Measurements from ENCODE around the gene S100A2. TPM values are rescaled to one million over a fixed set of nuclear protein-coding genes. Genes with fewer than 3 reads are reported as not detected.
A peak's percentile ranks its signal among the peaks of the same experiment; 100 is the strongest.

The S100A2 gene
- total RNA-seq (1 to 10 TPM; 1.9 to 9.6 TPM), polyA plus RNA-seq (ENCODE audit: insufficient read depth, low read depth, low replicate concordance) (1.9 TPM)
- long read RNA-seq, donor 1, partial matches to known transcripts: 0 of 1 reads
- long read RNA-seq, donor 1, other reads (novel, unspliced or antisense): 0 of 1 reads
- long read RNA-seq, donor 2, partial matches to known transcripts: 0 of 1 reads
- long read RNA-seq, donor 2, other reads (novel, unspliced or antisense): 0 of 1 reads

DNA sequence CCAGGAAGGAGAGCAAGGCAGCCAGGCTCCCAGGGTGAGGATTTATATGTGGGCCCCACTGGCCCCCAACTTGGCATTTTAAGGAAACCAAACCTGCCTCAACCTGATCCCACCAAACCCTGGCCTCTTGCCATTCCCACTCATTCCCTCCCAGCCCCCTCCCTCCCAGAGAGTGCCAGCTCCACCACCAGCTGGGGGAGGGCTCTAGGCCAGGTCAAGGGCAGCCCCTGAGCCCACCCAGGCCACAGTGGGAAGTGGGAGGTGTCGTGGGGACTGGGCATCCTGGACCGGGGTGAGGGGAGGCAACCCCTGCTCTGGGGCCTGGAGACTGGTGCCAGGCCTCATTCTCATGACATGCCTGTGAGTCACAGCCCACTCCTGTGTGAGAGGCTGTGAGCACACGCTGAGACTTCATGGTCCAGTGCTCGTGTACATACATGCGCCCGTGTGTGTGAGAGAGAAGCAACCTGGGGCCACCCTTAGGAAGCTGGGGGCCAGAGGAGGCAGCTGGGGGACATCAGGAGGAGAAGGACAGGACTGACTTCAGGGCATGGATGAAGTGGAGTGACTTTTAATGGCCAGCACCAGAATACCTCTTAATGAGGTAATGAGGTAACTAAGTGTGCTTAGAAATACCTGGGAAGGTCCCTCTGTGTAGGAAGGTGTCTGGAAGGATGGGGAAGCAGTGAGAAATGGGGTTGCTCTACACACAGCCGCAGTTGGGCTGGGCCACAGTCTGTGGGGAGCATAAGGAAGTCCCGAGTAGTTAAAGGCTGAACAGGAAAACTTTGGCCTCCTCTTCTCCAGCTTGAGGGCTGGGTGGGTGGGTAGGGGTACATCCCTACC lies at the start of gene S100A2:
S100A2 (minus strand) TSS at position 316 of the 846 bp plus-strand sequence. CDS start 1,967 bp downstream, outside the sequence.
- Histone ChIP-seq H3K4me3 (no peak within 1 kb of the TSS), H3K27me3 (no peaks in the 10 kb centered on the region), H3K9me3 (no peaks in the 10 kb centered on the region), H3K4me1 (peaks cover 26% of the 10 kb centered on the region), H3K36me3 (ENCODE audit: low read depth, missing control alignments) (no peaks in the 10 kb centered on the region), H3K27ac (peak within 1 kb of the TSS; percentile 26 to 76)
- TF ChIP-seq, protein P1, sequence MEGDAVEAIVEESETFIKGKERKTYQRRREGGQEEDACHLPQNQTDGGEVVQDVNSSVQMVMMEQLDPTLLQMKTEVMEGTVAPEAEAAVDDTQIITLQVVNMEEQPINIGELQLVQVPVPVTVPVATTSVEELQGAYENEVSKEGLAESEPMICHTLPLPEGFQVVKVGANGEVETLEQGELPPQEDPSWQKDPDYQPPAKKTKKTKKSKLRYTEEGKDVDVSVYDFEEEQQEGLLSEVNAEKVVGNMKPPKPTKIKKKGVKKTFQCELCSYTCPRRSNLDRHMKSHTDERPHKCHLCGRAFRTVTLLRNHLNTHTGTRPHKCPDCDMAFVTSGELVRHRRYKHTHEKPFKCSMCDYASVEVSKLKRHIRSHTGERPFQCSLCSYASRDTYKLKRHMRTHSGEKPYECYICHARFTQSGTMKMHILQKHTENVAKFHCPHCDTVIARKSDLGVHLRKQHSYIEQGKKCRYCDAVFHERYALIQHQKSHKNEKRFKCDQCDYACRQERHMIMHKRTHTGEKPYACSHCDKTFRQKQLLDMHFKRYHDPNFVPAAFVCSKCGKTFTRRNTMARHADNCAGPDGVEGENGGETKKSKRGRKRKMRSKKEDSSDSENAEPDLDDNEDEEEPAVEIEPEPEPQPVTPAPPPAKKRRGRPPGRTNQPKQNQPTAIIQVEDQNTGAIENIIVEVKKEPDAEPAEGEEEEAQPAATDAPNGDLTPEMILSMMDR (IDR thresholded peaks at IDR 0.05): no peak
- no peak for TF ChIP-seq POLR2A (IDR thresholded peaks at IDR 0.05)
- 75 to 80% methylated on average over 8 of the region's 8 CpGs for WGBS, 2 donors
- intact Hi-C loops (cut with DNase I; ENCODE audit: low total_unique reads): loop anchor here (5.0 kb wide), 1 partner anchor 33 kb away; no protein-coding TSS in a partner anchor
- no peak for DNase-seq

DNA sequence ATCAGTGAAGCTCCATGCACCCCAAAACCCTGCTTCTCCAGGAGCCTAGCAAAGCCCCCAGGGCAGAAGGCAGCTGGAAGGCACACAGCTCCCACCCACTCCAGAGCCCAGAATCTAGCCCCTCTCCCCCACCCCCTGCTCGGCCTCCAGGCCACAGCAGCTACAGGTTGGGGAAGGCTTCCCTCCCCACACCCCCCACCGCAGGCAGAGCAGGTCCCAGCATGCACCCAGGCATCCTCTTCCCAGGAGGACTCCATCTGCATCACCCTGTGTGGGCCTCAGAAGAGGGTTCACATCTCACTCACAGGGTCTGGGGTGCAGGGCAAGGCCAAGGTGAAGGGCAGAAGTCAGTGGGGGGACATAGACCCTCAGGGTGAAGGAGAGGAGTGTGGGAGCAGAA lies 49.8 kb upstream of the S100A2 start:
- no peak for DNase-seq
- H3K27ac ChIP-seq: no peak overlapping the region
- TF ChIP-seq, protein P1 (IDR thresholded peaks at IDR 0.05): no peak
- no peak for TF ChIP-seq POLR2A (IDR thresholded peaks at IDR 0.05)
- intact Hi-C loops (cut with DNase I; ENCODE audit: low total_unique reads): no loop called here
- no peaks in the 10 kb centered on the region for H3K36me3 ChIP-seq (ENCODE audit: low read depth, missing control alignments)
- H3K4me3 ChIP-seq: no peak overlapping the region
- H3K9me3 ChIP-seq: no peaks in the 10 kb centered on the region
- peaks cover 17% of the 10 kb centered on the region for H3K4me1 ChIP-seq
- H3K27me3 ChIP-seq: no peaks in the 10 kb centered on the region
- WGBS, 2 donors: 100% methylated on average over 2 of the region's 2 CpGs; no CpG with 5 or more reads in 1 of the 2 donors

- intact Hi-C loops (cut with DNase I; ENCODE audit: low total_unique reads): no loop called here
- TF ChIP-seq POLR2A (IDR thresholded peaks at IDR 0.05): no peak
- TF ChIP-seq, protein P1 (IDR thresholded peaks at IDR 0.05): no peak
- Histone ChIP-seq H3K36me3 (ENCODE audit: low read depth, missing control alignments) (no peaks in the 10 kb centered on the region), H3K27me3 (no peaks in the 10 kb centered on the region), H3K4me3 (no peak overlapping the region), H3K27ac (no peak overlapping the region), H3K4me1 (peaks cover 22% of the 10 kb centered on the region), H3K9me3 (no peaks in the 10 kb centered on the region)
- DNase-seq: no peak
- 95% methylated on average over 6 to 7 of the region's 7 CpGs for WGBS, 2 donors
These were observed 49.3 kb upstream of the S100A2 start for GRCh38 chr1:153614906-153615305.

GRCh38 chr1:153614189-153614900 lies 48.7 kb upstream of the S100A2 start:
- no peaks in the 10 kb centered on the region for H3K27me3 ChIP-seq
- intact Hi-C loops (cut with DNase I; ENCODE audit: low total_unique reads): no loop called here

More at GRCh38 chr1:153614189-153614900, 48.7 kb upstream of the S100A2 start:
- WGBS, 2 donors: 70 to 76% methylated on average over 2 of the region's 2 CpGs
- no peak for DNase-seq
- peaks cover 27% of the 10 kb centered on the region for H3K4me1 ChIP-seq
- H3K9me3 ChIP-seq: no peaks in the 10 kb centered on the region
- TF ChIP-seq, protein P1 (IDR thresholded peaks at IDR 0.05): no peak
- no peak for TF ChIP-seq POLR2A (IDR thresholded peaks at IDR 0.05)
- no peaks in the 10 kb centered on the region for H3K36me3 ChIP-seq (ENCODE audit: low read depth, missing control alignments)
- H3K27ac ChIP-seq: no peak overlapping the region
- H3K4me3 ChIP-seq: no peak overlapping the region

All from testis (tissue), 5 donors.